Measurements from ENCODE around the gene KHSRP. TPM values are rescaled to one million over a fixed set of nuclear protein-coding genes. Genes with fewer than 3 reads are reported as not detected.
"Not testable (repeated sequence)": the region's sequence is repeated elsewhere in the genome, so short reads cannot be mapped to it uniquely, and the experiment has no call there.

Gene KHSRP
- total RNA-seq, 2 experiments from 2014 or later = 366 to 370 TPM

GRCh38 chr19:6433165-6433564 is 8.6 kb upstream of the KHSRP start:
- CTCF ChIA-PET = no interaction called here
- intact Hi-C loops (cut with micrococcal nuclease) = no loop called here
- Mint-ChIP-seq H3K36me3 (ENCODE audit: low read depth) (no peaks in the 10 kb centered on the region), H3K4me3 (no peak overlapping the region), H3K9me3 (no peaks in the 10 kb centered on the region), H3K4me1 (ENCODE audit: low read depth) (peaks cover 2% of the 10 kb centered on the region), H3K27me3 (no peaks in the 10 kb centered on the region), H3K27ac (no peak overlapping the region)
- POLR2A ChIA-PET = no interaction called here
- TF ChIP-seq, protein P1, sequence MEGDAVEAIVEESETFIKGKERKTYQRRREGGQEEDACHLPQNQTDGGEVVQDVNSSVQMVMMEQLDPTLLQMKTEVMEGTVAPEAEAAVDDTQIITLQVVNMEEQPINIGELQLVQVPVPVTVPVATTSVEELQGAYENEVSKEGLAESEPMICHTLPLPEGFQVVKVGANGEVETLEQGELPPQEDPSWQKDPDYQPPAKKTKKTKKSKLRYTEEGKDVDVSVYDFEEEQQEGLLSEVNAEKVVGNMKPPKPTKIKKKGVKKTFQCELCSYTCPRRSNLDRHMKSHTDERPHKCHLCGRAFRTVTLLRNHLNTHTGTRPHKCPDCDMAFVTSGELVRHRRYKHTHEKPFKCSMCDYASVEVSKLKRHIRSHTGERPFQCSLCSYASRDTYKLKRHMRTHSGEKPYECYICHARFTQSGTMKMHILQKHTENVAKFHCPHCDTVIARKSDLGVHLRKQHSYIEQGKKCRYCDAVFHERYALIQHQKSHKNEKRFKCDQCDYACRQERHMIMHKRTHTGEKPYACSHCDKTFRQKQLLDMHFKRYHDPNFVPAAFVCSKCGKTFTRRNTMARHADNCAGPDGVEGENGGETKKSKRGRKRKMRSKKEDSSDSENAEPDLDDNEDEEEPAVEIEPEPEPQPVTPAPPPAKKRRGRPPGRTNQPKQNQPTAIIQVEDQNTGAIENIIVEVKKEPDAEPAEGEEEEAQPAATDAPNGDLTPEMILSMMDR (IDR thresholded peaks at IDR 0.05) = no peak
- DNase-seq (no peak), ATAC-seq (no peak)

DNA sequence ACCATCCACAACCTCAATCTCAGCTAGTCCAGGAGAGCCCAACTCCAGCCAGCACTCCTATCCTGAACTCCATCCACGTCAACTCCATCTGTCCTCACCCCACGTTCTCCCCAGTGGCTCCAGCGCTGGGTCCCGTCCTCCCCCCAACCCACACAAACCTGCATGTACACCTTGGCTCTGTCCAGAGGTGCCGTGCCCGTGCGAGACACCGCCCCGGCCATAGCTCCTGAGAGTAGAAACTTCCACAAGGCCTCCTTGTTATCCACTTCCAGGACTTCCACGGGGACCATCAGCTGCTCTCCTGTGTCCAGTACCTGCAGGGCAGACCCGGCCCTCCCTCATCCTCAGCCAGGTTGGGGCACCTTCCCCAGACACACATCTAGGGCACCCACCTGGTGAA is 7.3 kb upstream of the KHSRP start:
- Mint-ChIP-seq H3K9me3 (no peaks in the 10 kb centered on the region), H3K27ac (no peak overlapping the region), H3K4me1 (ENCODE audit: low read depth) (peaks cover 2% of the 10 kb centered on the region), H3K27me3 (no peaks in the 10 kb centered on the region), H3K4me3 (no peak overlapping the region), H3K36me3 (ENCODE audit: low read depth) (no peaks in the 10 kb centered on the region)
- ATAC-seq (no peak), DNase-seq (no peak)
- POLR2A ChIA-PET = no interaction called here
- CTCF ChIA-PET = no interaction called here
- intact Hi-C loops (cut with micrococcal nuclease) = no loop called here
- TF ChIP-seq, protein P1 (IDR thresholded peaks at IDR 0.05) = no peak

DNA sequence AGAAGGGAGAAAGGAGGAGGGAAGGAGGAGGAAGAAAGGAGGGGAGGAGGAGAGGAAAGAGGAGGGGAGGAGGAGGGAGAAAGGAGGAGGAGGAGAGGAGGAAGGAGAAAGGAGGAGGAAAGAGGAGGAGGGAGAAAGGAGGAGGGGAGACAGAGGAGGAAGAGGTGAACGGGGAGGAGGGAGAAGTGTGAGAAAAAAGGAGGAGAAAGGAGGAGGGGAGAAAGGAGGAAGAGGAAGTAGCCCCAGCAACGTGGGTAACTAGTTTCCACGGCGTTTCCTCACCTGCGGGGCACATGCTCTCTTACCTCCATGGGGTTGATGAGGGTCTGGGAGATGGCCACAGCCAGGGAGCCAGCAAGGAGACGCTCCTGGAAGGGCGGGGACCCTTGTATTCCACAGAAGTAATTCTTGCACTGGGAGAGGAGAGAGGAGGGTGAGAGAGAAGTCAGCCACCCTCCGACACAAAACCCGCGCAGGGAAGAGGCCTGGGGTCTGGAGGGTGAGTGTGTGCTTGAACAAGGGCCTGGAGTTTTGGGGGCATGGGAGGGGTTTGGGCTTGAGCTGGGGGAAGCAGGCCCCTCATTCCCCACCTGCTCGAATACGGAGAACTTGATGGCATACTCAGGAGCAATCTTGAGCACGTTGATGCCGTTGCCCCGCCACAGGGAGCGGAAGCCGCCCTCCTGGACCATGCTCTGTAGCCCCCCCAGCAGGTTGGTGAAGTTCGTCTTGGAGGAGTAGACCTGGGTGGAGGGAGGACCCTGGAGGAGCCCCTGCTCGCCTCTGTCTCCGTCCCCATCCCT is 5.0 kb upstream of the KHSRP start:
- peaks cover 11% of the 10 kb centered on the region for H3K4me1 Mint-ChIP-seq (ENCODE audit: low read depth)
- H3K36me3 Mint-ChIP-seq (ENCODE audit: low read depth) = no peaks in the 10 kb centered on the region
- peak overlapping the region; percentile 58 for H3K4me3 Mint-ChIP-seq
- intact Hi-C loops (cut with micrococcal nuclease) = no loop called here
- no peaks in the 10 kb centered on the region for H3K27me3 Mint-ChIP-seq
- POLR2A ChIA-PET = interaction anchor here (1.3 kb wide), 1 partner anchor 8 kb away, joined by 5 read pairs; no protein-coding TSS in a partner anchor
- H3K9me3 Mint-ChIP-seq = peaks cover 4% of the 10 kb centered on the region
- ATAC-seq = no peak
- CTCF ChIA-PET = no interaction called here
- TF ChIP-seq, protein P1 (IDR thresholded peaks at IDR 0.05) = no peak
- DNase-seq = no peak
- no peak overlapping the region for H3K27ac Mint-ChIP-seq

GRCh38 chr19:6428692-6429418 is 4.2 kb upstream of the KHSRP start:
- H3K4me3 Mint-ChIP-seq; POLR2A ChIA-PET; H3K27me3 Mint-ChIP-seq; CTCF ChIA-PET; intact Hi-C loops (cut with micrococcal nuclease); H3K27ac Mint-ChIP-seq; DNase-seq; H3K36me3 Mint-ChIP-seq (ENCODE audit: low read depth); ATAC-seq; H3K9me3 Mint-ChIP-seq: not testable (repeated sequence)
- peaks cover 11% of the 10 kb centered on the region for H3K4me1 Mint-ChIP-seq (ENCODE audit: low read depth)

DNA sequence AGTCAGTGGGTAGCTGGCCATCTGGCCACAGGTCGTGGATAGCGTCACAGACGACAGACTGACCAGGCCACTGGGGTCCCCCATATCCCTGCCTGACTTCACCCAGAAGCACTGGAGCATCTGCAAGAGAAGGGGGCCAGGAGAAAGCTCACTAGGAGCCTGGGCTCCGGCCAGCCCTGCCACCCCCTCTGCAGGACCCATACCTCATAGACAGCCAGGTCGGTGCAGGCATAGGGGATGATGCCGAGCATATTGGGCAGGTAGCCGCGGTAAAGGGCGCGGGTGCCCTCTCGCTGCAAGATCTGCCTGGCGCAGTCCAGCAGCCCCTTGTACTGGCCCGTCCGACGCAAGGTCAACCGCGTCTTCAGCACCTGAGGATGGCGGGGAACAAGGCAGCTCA is 2.5 kb upstream of the KHSRP start:
- intact Hi-C loops (cut with micrococcal nuclease) = no loop called here
- H3K4me1 Mint-ChIP-seq (ENCODE audit: low read depth) = peaks cover 25% of the 10 kb centered on the region
- POLR2A ChIA-PET = no interaction called here
- peaks cover 18% of the 10 kb centered on the region for H3K36me3 Mint-ChIP-seq (ENCODE audit: low read depth)
- no peak overlapping the region for H3K4me3 Mint-ChIP-seq
- H3K9me3 Mint-ChIP-seq = peaks cover 4% of the 10 kb centered on the region
- DNase-seq (no peak), ATAC-seq (no peak)
- TF ChIP-seq, protein P1 (IDR thresholded peaks at IDR 0.05) = no peak
- H3K27me3 Mint-ChIP-seq = no peaks in the 10 kb centered on the region
- CTCF ChIA-PET = no interaction called here
- H3K27ac Mint-ChIP-seq = no peak overlapping the region

Data from activated CD8-positive, alpha-beta T cell treated with anti-CD3 and anti-CD28 coated beads for 36 hours (primary cell).